Panc1 (cell line): ENCODE data around the gene PNKD.

Experiments used
- POLR2AphosphoS5 ChIP-seq: IDR thresholded peaks from 2 replicates; pipeline ENCODE4 v1.6.1; 2012; ENCODE audit warnings: mild to moderate bottlenecking, low read depth, low read length, moderate library complexity
- REST ChIP-seq, 2 experiments: IDR thresholded peaks; 2 replicates each; pipeline ENCODE4 v1.6.1; 2011 to 2012; ENCODE audit warnings: low read depth in 2 of 2, control low read depth in 1 of 2, low read length in 1 of 2, mild to moderate bottlenecking in 1 of 2, moderate library complexity in 1 of 2; ENCODE audit not compliant: insufficient read depth in 1 of 2
- TF ChIP-seq, protein P1 (sequence below): fragments of 450-650 bp; IDR thresholded peaks from 2 replicates; pipeline ENCODE4 v1.5.1; 2017; ENCODE audit warnings: mild to moderate bottlenecking

- no peak for TF ChIP-seq POLR2AphosphoS5
- TF ChIP-seq, protein P1, sequence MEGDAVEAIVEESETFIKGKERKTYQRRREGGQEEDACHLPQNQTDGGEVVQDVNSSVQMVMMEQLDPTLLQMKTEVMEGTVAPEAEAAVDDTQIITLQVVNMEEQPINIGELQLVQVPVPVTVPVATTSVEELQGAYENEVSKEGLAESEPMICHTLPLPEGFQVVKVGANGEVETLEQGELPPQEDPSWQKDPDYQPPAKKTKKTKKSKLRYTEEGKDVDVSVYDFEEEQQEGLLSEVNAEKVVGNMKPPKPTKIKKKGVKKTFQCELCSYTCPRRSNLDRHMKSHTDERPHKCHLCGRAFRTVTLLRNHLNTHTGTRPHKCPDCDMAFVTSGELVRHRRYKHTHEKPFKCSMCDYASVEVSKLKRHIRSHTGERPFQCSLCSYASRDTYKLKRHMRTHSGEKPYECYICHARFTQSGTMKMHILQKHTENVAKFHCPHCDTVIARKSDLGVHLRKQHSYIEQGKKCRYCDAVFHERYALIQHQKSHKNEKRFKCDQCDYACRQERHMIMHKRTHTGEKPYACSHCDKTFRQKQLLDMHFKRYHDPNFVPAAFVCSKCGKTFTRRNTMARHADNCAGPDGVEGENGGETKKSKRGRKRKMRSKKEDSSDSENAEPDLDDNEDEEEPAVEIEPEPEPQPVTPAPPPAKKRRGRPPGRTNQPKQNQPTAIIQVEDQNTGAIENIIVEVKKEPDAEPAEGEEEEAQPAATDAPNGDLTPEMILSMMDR = no peak
- no peak for TF ChIP-seq REST (IDR thresholded peaks at IDR 0.05; ENCODE audit: insufficient read depth in 1 of 2, low read depth in 2 of 2, low read length in 1 of 2)
Measured at GRCh38 chr2:218235017-218235416, 35.3 kb upstream of the PNKD start.
